HCEC 1CT (cell line): ENCODE measurements around the gene ASB4.
"Not testable (repeated sequence)": the region's sequence is repeated elsewhere in the genome, so short reads cannot be mapped to it uniquely, and the experiment has no call there.

Experiments
- DNase-seq: peaks from one replicate; pipeline ENCODE4 v3.0.0-alpha.2; 2017

The ASB4 gene

DNA sequence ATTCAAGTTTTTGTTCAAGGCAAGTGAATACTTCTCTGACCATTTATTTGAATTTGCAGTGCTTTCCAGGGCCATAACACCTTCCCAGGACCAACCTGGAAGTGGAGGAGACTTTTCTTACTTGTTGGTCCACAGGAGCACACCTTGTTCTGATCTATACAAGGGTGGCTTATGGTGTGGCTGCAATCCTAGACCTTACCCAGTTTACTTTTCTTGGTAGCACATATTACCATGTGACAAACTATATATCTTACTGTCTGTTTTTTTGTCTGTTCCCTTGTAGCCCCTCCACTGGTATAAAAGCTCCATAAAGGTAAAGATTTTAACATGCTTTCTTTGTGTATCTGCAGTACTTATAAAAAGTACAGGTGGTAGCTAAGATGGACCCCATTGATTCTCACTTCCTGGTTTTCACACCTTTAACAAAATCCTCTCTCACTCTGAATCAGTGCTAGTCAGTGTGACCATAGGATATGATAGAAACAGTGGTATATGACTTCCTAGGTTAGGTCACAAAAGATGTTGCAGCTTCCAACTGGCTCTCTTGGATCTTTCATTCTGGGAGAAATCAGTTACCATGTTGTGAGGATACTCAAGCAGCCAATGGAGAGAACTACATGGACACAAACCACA, 5.6 kb upstream of the ASB4 start:
- DNase-seq, result no peak

DNA sequence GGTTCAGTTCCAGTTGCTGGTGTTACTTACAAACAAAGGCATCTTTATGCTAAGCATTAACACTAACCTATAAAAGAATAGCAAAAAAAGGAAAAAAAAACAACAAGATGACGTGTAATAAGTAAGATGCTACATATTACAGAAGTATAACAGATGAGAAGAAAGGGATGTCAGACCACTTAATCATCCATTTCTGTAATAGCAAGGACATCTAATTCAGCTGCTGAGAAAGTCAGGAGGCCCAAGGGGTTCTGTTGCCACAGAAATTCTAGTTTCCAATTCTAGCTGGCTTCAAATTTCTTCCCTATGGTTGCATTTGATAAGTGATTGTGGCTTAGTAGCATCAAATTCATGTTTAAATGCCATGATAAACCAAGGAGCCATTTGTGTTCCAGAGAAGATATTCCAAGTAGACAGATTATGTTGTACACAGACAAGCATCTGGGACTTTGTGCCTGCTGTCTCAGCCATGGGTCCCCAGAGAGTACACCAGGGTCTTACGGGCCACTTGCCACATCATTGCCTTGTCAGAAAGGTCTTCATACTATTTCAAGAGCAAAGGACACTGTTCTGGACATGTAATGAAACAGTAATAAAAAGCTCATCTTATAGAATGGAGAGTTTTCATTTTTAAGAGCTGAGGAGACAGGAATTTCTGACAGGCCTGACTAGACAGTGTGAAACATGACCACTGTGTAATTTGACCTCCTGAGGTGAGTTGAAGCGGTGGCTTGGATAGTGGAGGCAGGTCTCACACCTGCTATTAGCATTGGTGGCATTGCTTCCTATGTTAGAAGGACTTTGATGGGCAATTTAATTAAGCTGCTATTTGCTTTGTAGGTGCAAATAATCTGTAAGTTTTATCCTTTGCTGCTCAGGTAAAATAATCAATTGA, 4.2 kb upstream of the ASB4 start:
- DNase-seq, result no peak

DNA sequence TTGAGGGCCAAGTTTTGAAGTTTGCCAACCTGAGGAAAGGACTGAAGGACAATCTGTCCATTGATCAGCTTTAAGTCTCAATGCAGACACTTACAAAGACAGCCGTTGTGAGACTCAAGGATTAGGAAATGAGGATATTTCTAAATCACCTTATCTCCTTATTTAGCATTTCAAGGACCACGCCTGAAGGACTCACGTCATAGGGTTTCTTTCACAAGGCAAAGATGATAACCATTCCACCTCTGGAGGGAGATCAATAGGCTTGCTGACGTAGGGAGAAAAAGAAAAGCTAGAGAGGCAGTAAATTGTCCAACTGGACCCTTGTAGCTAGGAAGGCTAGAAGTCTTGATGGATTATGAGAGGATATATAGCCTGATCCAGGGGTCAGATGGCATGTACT, 3.3 kb upstream of the ASB4 start:
- no peak for DNase-seq

DNA sequence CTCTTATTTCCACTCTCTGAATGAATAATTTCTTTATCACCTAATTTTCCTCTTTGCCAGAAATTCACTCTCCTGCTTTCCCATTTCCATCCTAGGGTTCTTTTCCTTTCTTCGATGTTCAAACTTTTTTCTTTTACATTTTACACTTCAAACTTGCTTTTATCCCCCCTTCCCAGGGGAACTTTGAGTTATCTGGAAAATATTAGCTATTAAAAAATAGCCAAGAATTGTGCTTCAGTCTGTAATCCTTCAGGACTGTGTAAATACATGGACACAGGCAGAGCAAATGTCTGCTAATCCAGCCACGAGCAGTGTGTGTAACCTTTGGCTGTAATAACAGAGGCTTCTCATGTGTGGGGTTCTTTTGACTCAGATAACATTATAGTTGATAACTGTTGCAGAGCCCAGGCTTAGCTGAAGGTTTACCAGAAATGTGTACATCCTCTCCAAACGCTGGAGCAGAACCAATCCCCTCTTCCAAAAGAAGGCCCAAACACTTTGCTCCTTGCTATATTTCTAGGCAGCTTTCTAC, 4.6 kb downstream of the ASB4 start:
- DNase-seq, result no peak

DNA sequence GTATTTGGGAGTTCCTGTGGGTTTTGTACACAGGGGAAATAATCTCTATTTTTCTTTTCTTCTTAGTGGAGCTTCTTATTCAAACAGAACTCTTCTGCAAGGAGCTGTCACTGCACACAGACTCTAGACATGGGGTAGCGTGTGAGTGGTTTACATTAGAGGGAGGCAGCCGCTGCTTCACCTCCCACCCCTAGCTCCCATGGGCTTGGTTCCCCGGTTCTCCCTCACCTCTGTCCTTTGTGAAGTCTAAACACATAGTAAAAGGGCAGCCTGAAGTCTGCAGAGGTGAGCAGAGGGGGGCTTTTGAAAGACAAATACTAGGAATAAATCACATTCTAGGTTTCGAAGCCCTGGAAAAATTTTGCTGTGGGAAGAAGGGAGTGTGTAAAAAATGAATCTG, 5.5 kb downstream of the ASB4 start:
- DNase-seq, result no peak

DNA sequence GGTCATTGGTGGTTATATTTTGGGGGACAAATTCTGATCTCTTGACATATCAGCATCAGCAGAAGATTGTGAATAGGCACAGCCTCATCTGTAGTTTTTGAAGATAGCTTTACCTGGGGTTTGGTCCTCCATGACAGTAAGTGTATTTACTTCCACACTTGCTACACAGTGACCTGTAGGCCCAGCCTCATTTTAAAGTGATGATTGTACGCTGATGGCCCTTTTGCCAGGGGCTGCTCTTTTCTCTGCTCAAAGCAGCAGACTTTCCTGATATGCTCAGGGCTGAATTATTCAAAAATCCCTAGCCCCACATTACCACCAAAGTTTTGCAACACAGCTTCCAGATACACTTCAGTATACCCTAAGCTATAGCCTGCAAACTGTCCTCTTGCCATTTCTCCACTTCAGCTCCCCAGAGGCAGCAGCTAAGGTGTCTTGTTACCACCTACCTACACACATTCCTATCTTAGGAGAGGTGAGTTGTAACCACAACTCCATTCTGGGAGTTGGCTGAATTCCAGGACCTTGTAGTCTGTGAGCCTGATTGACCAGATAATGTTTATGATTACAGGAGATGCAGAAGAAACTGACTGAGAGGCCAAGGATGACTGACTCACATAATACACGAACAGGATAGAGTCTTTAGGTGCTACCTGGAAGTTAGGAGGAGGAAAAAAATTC, 6.0 kb downstream of the ASB4 start:
- no peak for DNase-seq

DNA sequence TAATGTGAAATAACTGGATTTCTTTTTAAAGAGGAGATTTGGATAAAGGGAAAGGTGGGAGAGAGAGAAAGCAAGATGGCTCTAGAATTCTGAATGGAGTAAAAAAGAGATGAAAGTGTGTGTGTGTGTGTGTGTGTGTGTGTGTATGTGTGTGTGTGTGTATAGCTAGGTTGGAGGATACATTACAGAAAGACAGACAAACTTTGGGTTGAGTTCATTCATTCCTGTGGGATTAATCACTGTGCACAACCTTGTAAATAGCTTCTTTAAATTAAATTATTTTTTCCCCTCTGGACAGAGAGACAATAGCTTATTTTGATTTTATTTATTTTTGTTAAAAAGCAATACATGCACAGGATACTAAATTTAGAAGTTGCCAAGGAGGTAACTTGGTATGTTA, 7.5 kb downstream of the ASB4 start:
- DNase-seq, result peak; percentile 58

DNA sequence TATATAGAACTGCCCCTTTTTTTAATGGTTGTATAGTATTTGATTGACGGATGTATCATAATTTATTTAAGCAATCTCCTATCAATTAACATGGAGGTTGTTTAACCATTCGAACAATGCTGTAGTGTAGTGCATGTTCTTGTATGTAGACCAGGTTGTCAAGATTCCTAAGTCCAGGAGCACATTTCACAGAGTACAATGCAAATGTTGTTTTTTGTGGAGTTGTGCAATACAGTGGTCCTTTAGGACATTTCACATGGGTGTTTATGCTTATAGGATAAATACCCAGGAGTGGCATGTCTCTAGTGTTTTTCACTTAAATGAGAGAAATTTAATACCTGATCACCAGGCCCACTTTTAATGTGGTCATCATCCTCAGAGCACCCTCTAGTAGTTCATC, 8.1 kb downstream of the ASB4 start:
- no peak for DNase-seq

DNA sequence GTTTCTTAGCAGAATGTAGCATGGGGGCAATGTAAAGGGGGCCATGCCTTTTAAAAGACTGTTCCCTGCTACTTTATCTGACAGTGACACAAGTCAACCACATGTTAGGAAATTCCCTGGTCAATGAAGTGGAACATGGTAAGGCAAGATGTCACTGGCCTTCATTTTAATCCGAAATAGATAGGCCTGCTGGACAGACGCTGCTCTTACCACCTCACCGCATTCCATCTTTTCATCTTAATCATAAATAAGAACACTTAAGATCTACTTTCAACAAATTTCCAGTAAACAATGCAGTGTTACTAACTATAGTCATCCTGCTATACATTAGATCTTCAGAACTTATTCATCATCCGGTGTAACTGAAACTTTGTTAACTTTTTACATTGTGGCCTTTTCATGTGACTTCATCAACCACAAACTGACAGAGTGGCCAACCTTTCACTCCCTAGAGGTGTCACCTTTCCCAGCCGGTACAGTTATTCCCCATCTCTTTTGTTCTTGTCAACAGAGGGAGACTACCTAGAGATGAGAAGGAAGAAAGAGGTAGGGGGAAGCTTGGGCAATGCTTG, 15.6 kb downstream of the ASB4 start:
- peak; percentile 38 for DNase-seq

DNA sequence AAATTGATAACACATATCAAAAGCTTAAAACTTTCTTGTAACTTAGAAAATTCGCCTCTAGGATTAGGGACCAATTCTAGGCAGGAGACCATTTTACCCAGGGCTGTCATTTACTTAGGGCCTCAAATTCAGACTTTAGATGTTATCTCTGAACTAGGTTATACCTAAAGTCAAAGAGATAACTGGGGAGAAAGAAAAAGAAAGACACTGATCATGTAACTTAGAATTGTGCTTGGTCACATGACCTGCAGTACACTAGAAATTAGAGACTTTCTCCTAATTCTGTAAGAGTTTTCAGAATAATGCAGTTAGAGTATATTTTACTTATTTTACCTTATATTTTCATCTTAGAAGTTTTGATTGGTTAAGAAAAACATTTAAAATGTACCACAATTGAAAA, 16.7 kb downstream of the ASB4 start:
- DNase-seq, result no peak

DNA sequence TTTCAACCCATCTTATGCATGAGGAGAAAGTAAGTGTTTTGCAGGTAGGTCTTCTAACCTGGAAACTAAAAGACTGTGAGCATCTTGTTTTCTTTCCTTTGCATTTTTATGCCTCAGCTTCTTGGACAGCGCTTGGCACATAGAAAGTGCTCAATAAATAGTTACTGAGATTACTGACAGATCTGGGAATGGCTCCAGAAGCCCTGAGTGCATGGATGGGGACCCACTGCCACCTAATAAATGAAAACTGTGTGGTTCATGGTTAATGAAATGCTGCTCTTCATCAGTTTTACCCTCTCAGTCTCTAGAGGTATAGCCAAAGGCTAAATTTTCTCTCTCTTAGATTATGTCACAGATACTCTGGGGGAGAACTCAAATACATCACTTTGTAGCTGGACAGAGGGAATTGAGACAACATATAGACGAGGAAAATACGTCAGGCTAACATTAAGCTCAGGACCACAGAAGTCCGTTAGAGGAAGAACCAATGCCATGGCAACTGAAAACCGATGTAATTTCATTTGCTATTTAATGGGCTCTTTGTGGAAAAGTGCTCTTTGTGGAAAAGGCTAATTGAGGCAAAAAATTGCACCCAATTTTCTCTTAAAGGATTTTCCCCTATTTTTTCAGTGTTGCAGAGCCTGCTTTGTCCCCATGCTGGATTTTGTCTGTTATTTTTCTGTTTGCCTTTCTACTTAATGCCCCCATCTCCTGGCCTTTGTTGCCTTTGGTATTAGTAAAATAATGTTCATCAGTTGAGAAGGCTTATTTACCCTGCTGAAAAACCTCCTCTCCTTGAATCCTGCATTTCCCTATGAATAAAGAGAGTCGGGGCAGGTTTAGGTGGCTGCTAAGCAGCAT, 17.8 kb downstream of the ASB4 start:
- no peak for DNase-seq

DNA sequence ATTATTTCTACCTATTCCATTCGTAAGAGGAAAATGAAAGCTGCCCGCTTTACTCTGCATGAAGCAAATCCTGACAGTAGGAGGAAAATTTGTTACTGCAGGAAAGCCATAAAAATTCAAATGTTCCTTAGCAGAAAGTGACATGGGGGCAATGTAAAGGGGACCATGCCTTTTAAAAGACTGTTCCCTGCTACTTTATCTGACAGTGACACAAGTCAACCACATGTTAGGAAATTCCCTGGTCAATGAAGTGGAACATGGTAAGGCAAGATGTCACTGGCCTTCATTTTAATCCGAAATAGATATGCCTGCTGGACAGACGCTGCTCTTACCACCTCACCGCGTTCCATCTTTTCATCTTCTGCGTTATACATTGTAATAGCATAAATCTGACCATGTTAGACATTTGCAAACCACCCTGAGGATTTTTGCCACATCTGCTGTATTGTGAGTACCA, 18.4 kb downstream of the ASB4 start:
- DNase-seq, result not testable (repeated sequence)

DNA sequence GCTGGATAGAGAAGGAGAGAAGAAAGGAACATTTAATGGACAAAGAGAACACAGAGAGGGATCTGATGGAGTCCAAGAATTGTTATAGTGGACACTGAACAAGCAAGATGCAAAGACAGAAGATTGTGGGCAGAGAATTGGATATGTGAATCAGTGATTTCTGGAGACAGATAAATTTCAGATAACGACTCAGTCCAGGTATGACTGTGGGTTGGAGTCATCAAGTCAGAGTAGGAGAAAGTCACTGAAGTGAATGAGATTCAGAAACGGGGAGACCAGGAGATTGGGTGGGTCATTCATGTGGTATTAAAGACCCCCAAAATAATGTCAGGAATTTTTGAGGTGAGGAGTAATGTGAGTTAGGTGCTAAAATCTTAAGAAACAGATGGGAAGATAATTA, 23.0 kb downstream of the ASB4 start:
- DNase-seq, result no peak

DNA sequence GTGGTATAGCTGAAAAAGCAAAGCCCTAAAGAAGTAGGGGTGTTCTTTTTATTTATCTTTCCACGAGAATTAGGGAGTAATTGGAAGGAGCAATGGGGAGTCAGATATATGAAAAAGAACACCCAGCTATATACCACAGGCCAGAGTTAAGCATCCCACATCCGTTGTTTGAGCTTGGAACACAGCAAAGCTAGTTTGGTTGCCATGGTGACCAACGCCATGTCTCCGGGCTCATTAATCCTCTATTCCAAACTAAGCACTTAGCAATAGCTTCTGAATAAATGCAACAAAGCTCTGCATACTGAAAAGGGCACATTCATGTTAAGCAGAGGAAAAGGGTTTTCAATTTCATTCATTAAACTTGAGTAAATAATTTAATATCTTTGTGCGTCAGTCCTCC, 23.5 kb downstream of the ASB4 start:
- DNase-seq, result peak; percentile 41

DNA sequence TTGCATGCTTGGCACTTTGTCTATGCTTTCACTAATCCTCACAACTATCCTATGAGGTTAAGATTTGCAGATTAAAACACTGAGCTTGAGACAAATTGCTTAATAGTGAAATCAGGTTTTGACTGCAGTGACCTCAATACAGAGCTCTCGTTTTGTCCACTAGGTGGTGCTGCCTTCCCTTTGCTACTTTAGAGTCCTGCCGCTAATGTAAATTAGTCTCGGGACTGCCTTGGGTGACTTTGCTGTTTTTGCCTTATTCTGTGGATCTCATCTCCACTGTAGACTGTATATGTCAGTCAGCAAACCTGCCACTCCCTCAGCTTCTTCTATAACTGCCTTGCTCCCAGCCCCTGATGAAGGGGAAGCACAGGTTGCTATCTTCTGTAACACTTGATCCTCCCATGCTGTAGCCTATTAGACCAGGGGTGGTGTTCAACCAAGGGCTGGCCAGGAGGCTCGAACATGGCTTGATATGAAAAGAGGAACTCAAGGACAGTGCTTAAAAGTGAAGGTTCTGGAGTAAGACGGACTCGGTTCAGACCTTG, 26.0 kb downstream of the ASB4 start:
- peak; percentile 62 for DNase-seq

DNA sequence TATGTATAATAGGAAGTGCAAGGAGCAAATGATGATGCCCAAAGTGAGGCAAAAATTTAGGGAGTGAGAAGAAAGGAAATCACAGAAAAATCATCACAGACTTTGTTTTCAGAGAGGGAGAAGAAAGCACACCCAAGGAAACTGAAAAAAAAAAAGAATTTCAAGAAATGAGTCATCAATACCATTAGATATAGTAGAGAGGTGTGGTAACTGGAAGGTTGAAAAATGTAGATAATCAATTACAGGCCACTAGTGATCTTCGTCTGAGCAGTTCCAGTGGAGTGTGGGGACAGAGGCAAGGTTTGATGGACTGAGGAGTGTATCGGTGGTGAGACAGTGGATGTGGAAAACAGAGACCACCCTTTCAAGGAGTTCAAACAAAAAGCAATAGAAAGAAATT, 31.7 kb downstream of the ASB4 start:
- no peak for DNase-seq

DNA sequence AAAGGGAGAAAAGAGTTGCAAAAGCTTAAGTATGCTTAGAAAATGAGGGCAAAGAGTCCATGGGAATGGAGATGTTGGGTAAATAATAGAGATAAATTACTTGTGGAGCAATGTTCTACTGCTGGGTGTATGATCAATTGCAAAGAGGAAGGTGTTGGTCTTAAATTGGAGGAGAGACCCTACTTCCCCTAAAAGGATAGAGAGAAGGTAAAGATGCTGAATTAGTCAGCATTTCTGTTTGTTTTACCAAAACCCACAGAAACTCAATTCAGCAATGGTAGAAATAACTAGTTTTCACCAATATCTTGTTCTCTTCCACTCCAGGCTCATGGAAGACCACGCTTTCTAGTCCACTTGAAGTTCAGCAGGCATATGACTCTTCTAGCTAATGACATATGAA, 32.1 kb downstream of the ASB4 start:
- no peak for DNase-seq

DNA sequence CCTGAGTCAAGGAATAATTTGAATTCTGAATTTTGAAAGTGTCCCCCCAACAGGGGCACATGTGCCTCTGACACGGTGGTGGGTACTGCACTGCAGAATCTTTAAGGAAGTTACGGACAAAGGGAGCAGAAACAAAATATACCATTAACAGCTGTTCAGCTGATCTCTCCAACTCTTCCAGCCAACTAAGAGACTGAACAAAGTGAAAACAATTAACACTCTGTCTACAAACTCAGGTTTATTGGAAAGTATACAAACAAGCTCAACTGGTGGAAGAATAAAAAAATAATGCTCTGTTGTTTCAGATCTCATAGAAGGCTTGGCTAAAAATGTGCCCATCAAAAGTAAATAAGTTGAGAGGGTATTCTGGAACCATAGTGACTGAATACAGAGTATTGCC, 34.4 kb downstream of the ASB4 start:
- DNase-seq, result no peak

DNA sequence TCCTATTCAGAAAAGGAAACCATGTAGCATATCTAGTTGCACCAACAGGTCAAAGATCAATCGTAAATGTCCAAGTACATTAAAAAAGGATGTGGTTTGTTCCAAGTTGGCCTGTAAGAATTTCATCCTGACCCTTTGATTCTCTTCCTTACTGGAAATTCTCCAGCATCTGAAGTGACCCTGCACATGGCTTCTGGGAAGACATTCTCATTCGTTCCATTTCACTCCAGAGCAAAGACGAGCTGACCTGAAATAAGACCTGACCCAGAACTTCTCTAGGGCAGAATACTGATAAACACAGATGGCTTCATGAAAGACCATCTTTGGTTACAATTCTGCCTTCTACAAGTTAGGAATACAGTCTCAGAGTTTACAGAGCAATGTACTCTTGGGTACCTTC, 39.8 kb downstream of the ASB4 start:
- DNase-seq, result no peak

DNA sequence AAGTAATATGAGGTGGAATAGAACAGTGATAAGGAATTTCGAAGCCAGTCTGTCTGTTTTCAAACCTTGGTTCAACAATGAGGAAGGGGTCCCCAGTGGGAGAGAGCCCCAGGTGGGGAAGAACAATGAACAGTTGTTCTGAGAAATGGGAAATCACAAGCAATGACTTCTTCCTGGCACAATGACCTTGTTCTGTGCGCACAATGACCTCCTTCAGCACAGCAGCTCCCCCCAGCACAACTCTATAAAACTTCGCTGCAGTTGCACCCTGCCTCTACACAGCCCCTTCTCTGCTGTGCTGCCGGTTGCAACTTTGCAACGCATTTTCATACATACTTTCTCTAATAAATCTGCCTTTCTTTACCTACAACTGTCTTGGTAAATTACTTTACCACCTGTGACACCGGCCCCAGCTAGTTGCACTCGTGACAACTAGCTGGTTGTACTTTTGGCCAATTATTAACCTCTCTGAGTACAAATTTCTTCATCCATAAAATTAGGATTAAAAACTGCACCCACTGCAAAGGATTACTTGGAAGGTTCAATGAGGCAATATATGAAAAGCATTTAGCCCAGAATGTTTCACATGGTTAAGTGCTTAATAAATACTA, 40.5 kb downstream of the ASB4 start:
- no peak for DNase-seq

DNA sequence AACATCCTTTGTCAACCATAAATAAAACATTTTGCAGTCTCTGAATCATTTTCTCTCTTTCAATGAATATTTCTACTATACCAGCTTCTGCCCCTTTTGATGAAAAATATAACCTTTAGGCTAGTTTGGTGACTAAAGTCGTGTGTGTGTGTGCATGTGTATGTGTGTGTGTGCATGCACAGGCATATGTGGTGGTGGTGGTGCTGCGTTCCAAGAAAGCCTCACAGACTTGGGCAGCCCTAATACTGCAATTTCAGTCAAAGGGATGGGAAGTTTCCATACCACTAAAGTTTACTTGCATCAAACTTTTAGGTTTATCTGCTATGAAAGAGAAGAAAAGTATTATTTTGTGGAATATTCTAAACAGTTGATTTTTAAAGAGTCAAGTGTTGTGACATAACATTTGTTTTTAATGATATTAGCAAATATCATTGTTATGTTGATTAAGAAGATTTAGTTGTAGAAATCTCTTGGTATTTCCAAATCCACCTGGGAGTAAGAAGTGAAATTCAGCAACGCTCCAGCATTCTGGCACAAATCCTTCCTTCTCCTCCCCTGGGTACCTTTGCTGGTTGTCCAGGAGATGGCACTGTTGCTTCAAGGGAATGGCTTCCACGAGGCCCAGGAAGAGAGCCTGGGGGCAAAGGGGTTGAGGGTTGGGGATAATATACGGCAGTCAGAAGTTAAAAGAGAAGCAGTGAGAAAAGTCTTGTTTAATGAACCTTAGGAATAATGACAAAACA, 41.5 kb downstream of the ASB4 start:
- peak; percentile 40 for DNase-seq
